IMR-90 (cell line): ENCODE measurements around the gene SOCS2. TPM values are rescaled to one million over a fixed set of nuclear protein-coding genes. Genes with fewer than 3 reads are reported as not detected.
A peak's percentile ranks its signal among the peaks of the same experiment; 100 is the strongest.

Experiments used
- ATAC-seq: fragments of 200-7000 bp; cut with Tn5 transposase; 2 replicates; pipeline ENCODE4 v1.9.1; 2020; ENCODE audit warnings: low read depth, mild to moderate bottlenecking, moderate library complexity
- BruUV-seq: library from RNA; stranded (reverse); fragments of 400-500 nt; replicated peaks from 2 replicates; lab custom pipeline; 2021; lab: Mats Ljungman, UMichigan
- CTCF ChIA-PET: fragments of 300-600 bp; formaldehyde crosslinking; extraction: SDS; loops from one replicate; lab custom pipeline; 2021; ENCODE audit warnings: antibody characterized with exemption; lab: Yijun Ruan, JAX
- POLR2A ChIA-PET: fragments of 300-600 bp; sonication (Branson Sonifier 250); formaldehyde crosslinking; loops from one replicate; lab custom pipeline; 2022; ENCODE audit warnings: antibody characterized with exemption; ENCODE audit not compliant: unreplicated experiment; lab: Charles Lee
- DNase-seq: peaks from one replicate; pipeline ENCODE4 v3.0.0; 2013
- H2AFZ ChIP-seq: replicated peaks from 2 replicates; pipeline ENCODE3; 2013; ENCODE audit warnings: low read length, mild to moderate bottlenecking; ENCODE audit not compliant: poor library complexity
- H2AK5ac ChIP-seq: 2 replicates; pipeline ENCODE4 v1.6.1; 2013; ENCODE audit warnings: low read depth, low read length, inconsistent platforms
- H2AK9ac ChIP-seq: replicated peaks from 2 replicates; pipeline ENCODE3; 2013; ENCODE audit warnings: mild to moderate bottlenecking, low read depth, low read length, moderate library complexity; ENCODE audit not compliant: poor library complexity
- H2BK120ac ChIP-seq: 2 replicates; pipeline ENCODE4 v1.6.1; 2013; ENCODE audit warnings: low read depth, low read length, inconsistent platforms
- H2BK15ac ChIP-seq: 3 replicates; pipeline ENCODE4 v1.6.1; 2013; ENCODE audit warnings: low read depth, low read length, inconsistent platforms
- H2BK20ac ChIP-seq: 2 replicates; pipeline ENCODE4 v1.6.1; 2013; ENCODE audit warnings: low read depth, mild to moderate bottlenecking, inconsistent platforms, low read length, moderate library complexity
- H2BK5ac ChIP-seq: 2 replicates; pipeline ENCODE4 v1.6.1; 2013; ENCODE audit warnings: mild to moderate bottlenecking, low read depth, low read length, inconsistent platforms; ENCODE audit not compliant: poor library complexity, severe bottlenecking
- H3K14ac ChIP-seq: replicated peaks from 2 replicates; pipeline ENCODE4 v1.6.1; 2013; ENCODE audit warnings: low read depth, low read length, inconsistent platforms
- H3K18ac ChIP-seq: 2 replicates; pipeline ENCODE4 v1.6.1; 2013; ENCODE audit warnings: low read depth, low read length, control low read depth
- H3K23ac ChIP-seq: 2 replicates; pipeline ENCODE4 v1.6.1; 2013; ENCODE audit warnings: low read depth, low read length, inconsistent platforms
- H3K27ac ChIP-seq: 2 replicates; pipeline ENCODE4 v1.5.1; 2013; ENCODE audit warnings: mild to moderate bottlenecking, control low read depth, low read length; ENCODE audit not compliant: insufficient read depth
- H3K27me3 ChIP-seq: 2 replicates; pipeline ENCODE4 v1.6.1; 2013; ENCODE audit warnings: low read length; ENCODE audit not compliant: control insufficient read depth, insufficient read depth
- H3K36me3 ChIP-seq: 2 replicates; pipeline ENCODE4 v1.6.1; 2013; ENCODE audit warnings: low read length, mixed read lengths; ENCODE audit not compliant: control insufficient read depth, insufficient read depth
- H3K4ac ChIP-seq: 2 replicates; pipeline ENCODE4 v1.6.1; 2013; ENCODE audit warnings: low read depth, low read length, inconsistent platforms
- H3K4me1 ChIP-seq: 2 replicates; pipeline ENCODE4 v1.6.1; 2013; ENCODE audit warnings: low read length, mixed read lengths; ENCODE audit not compliant: control insufficient read depth, insufficient read depth
- H3K4me2 ChIP-seq: 2 replicates; pipeline ENCODE4 v1.6.1; 2013; ENCODE audit warnings: low read depth, mild to moderate bottlenecking, control low read depth, low read length, moderate library complexity
- H3K4me3 ChIP-seq: 2 replicates; pipeline ENCODE4 v1.5.1; 2013; ENCODE audit warnings: low read depth, mild to moderate bottlenecking, control low read depth, low read length, moderate library complexity; ENCODE audit not compliant: insufficient read depth
- H3K56ac ChIP-seq: 2 replicates; pipeline ENCODE4 v1.6.1; 2013; ENCODE audit warnings: low read length, inconsistent platforms; ENCODE audit not compliant: insufficient read depth; ENCODE audit errors: extremely low read depth
- H3K79me1 ChIP-seq, 2 experiments: 2 replicates each; pipeline ENCODE4 v1.6.1; 2013; ENCODE audit warnings: low read length in 2 of 2, inconsistent platforms in 1 of 2, low read depth in 1 of 2
- H3K9ac ChIP-seq: 2 replicates; pipeline ENCODE4 v1.6.1; 2013; ENCODE audit warnings: low read depth, low read length, control low read depth
- H3K9me1 ChIP-seq: 2 replicates; pipeline ENCODE4 v1.6.1; 2013; ENCODE audit warnings: low read length, inconsistent platforms; ENCODE audit not compliant: insufficient read depth
- H3K9me3 ChIP-seq: 2 replicates; pipeline ENCODE4 v1.6.1; 2013; ENCODE audit warnings: low read length; ENCODE audit not compliant: control insufficient read depth, insufficient read depth
- H4K20me1 ChIP-seq: 2 replicates; pipeline ENCODE4 v1.6.1; 2013; ENCODE audit warnings: low read length, inconsistent platforms; ENCODE audit not compliant: insufficient read depth
- H4K5ac ChIP-seq: 2 replicates; pipeline ENCODE4 v1.6.1; 2013; ENCODE audit warnings: mild to moderate bottlenecking, low read depth, low read length, control low read depth
- H4K8ac ChIP-seq, 2 experiments: 2 replicates each; pipeline ENCODE4 v1.6.1; 2013; ENCODE audit warnings: low read depth in 2 of 2, low read length in 2 of 2, control low read depth in 1 of 2, inconsistent platforms in 1 of 2
- H4K91ac ChIP-seq: 2 replicates; pipeline ENCODE4 v1.6.1; 2013; ENCODE audit warnings: low read depth, low read length, inconsistent platforms; ENCODE audit not compliant: insufficient read depth
- CEBPB ChIP-seq: IDR thresholded peaks from 2 replicates; pipeline ENCODE4 v1.6.1; 2012; ENCODE audit warnings: low read depth, low read length, improper control_type of control experiment
- CTCF ChIP-seq: conservative IDR thresholded peaks from 2 replicates; pipeline ENCODE4 v1.5.1; 2012; ENCODE audit warnings: mild to moderate bottlenecking, low read depth, low read length, improper control_type of control experiment
- ELK1 ChIP-seq: fragments of 150-350 bp; IDR thresholded peaks from 2 replicates; pipeline ENCODE4 v1.6.1; 2016; ENCODE audit warnings: low read depth, mild to moderate bottlenecking, low read length, moderate library complexity, borderline replicate concordance
- MAFK ChIP-seq: IDR thresholded peaks from 2 replicates; pipeline ENCODE4 v1.6.1; 2012; ENCODE audit warnings: low read depth, low read length, improper control_type of control experiment
- MAZ ChIP-seq: IDR thresholded peaks from 2 replicates; pipeline ENCODE4 v1.6.1; 2012; ENCODE audit warnings: low read depth, mild to moderate bottlenecking, low read length, improper control_type of control experiment, moderate library complexity, borderline replicate concordance
- MXI1 ChIP-seq: IDR thresholded peaks from 2 replicates; pipeline ENCODE4 v1.6.1; 2012; ENCODE audit warnings: low read depth, mild to moderate bottlenecking, low read length, moderate library complexity, borderline replicate concordance
- NFE2L2 ChIP-seq: fragments of 150-350 bp; IDR thresholded peaks from 2 replicates; pipeline ENCODE4 v1.6.1; 2016; ENCODE audit warnings: low read depth, mild to moderate bottlenecking, low read length
- POLR2A ChIP-seq: IDR thresholded peaks from 2 replicates; pipeline ENCODE4 v1.6.1; 2012; ENCODE audit warnings: mild to moderate bottlenecking, low read depth, low read length
- RAD21 ChIP-seq: IDR thresholded peaks from 2 replicates; pipeline ENCODE4 v1.6.1; 2012; ENCODE audit warnings: low read length, improper control_type of control experiment
- RFX5 ChIP-seq: IDR thresholded peaks from 2 replicates; pipeline ENCODE4 v1.8.0; 2012; ENCODE audit warnings: low read depth, mild to moderate bottlenecking, low read length, moderate library complexity
- SMC3 ChIP-seq: fragments of 150-350 bp; IDR thresholded peaks from 2 replicates; pipeline ENCODE4 v1.6.1; 2016; ENCODE audit warnings: low read depth, mild to moderate bottlenecking, antibody characterized with exemption, low read length, moderate library complexity
- USF2 ChIP-seq: fragments of 150-350 bp; IDR thresholded peaks from 2 replicates; pipeline ENCODE4 v1.6.1; 2017; ENCODE audit warnings: mild to moderate bottlenecking, antibody characterized with exemption, low read length, low read depth
- WGBS, 2 experiments: methylation state at CpG; one replicate each; pipeline versions ENCODE4 v1.1.5 to v1.1.7; 2013; ENCODE audit warnings: missing lambda C conversion rate in 2 of 2; ENCODE audit not compliant: insufficient read length in 1 of 2; ENCODE audit errors: extremely low coverage in 2 of 2; 5-methylcytosine and 5-hydroxymethylcytosine counted together
- dilution Hi-C: fragments of 300-500 bp; cut with HindIII; formaldehyde crosslinking; loops from one replicate; pipeline ENCODE4 v1.14.3; 2018; ENCODE audit warnings: low sequenced_read_pairs; ENCODE audit not compliant: unreplicated experiment
- in situ Hi-C: fragments of 300-500 bp; cut with MboI; formaldehyde crosslinking; loops from 3 replicates; pipeline ENCODE4 v1.14.3; 2019; ENCODE audit warnings: low sequenced_read_pairs, inconsistent platforms, mixed read lengths
- intact Hi-C: fragments of 100-400 bp; cut with micrococcal nuclease; formaldehyde crosslinking; loops from 2 replicates; pipeline ENCODE4 v1.10.0; 2022
- polyA plus RNA-seq, 3 experiments: library from polyadenylated mRNA; depleted of rRNA; stranded (reverse); fragments of >200 nt; gene quantifications; 2 replicates each; pipeline ENCODE4 v1.2.3, GENCODE V29; 2012; ENCODE audit warnings: low replicate concordance in 1 of 3
- total RNA-seq: library from RNA; depleted of rRNA; stranded (reverse); fragments of >200 nt; gene quantifications from 2 replicates; pipeline ENCODE4 v1.2.3, GENCODE V29; 2012

The SOCS2 gene
- total and polyA plus RNA-seq, 2 of the 4 experiments (the other 2 are of a cell fraction) = 12.0 to 12.4 TPM

GRCh38 chr12:93563807-93564538 is 8.5 kb upstream of the SOCS2 start (continued):
- TF ChIP-seq ELK1 = no peak

GRCh38 chr12:93565760-93566159 is 6.7 kb upstream of the SOCS2 start:
- Histone ChIP-seq H3K27ac (no peak overlapping the region), H4K20me1 (no peaks in the 10 kb centered on the region), H3K56ac (no peak overlapping the region), H3K79me1 (peaks cover 24 to 63% of the 10 kb centered on the region in 2 experiments; a peak in 3 of 4 replicates), H4K91ac (no peak overlapping the region), H3K4ac (no peak overlapping the region), H3K23ac (0 out of 2 replicates have a peak overlapping the region, but pooled peaks have one; percentile 25), H3K9ac (no peak overlapping the region), H3K36me3 (peaks cover 7% of the 10 kb centered on the region), H3K18ac (no peak overlapping the region), H3K9me1 (0 out of 2 replicates have a peak, but pooled peaks cover 7% of the 10 kb centered on the region), H2BK120ac (no peak overlapping the region), H2AK9ac (no peak overlapping the region), H3K9me3 (no peaks in the 10 kb centered on the region), H3K4me3 (no peak overlapping the region), H2BK15ac (no peak overlapping the region), H2AFZ (no peak overlapping the region), H2BK20ac (no peak overlapping the region), H3K4me1 (no peaks in the 10 kb centered on the region; the same call in 1 of the 2 replicates), H2BK5ac (no peak overlapping the region), H3K4me2 (no peak overlapping the region), H2AK5ac (no peak overlapping the region), H3K27me3 (no peaks in the 10 kb centered on the region), H3K14ac (no peak overlapping the region), H4K8ac (no peak overlapping the region), H4K5ac (no peak overlapping the region)
- BruUV-seq = no TSS peak
- WGBS, 2 experiments = no CpG with 5 or more reads among the region's 3 CpGs
- ChIA-PET CTCF (no interaction called here), POLR2A (no interaction called here)
- dilution Hi-C loops (no loop called here), in situ Hi-C loops (loop anchor here (5.0 kb wide), 2 partner anchors 177 to 537 kb away; no protein-coding TSS in a partner anchor), intact Hi-C loops (no loop called here)
- DNase-seq (no peak), ATAC-seq (no peak)
- no peak for TF ChIP-seq RFX5
- no peak for TF ChIP-seq SMC3
- TF ChIP-seq MAZ = no peak
- TF ChIP-seq MXI1 = no peak
- TF ChIP-seq CTCF = no peak
- TF ChIP-seq USF2 = no peak
- TF ChIP-seq RAD21 = no peak
- TF ChIP-seq POLR2A = no peak
- no peak for TF ChIP-seq MAFK
- TF ChIP-seq CEBPB = no peak
- no peak for TF ChIP-seq NFE2L2
